GM12878 (cell line): ENCODE measurements around the gene TMC6.

ENCODE experiments used
- CBFB ChIP-seq: IDR thresholded peaks from 2 replicates; pipeline ENCODE4 v1.6.1; 2016; ENCODE audit warnings: antibody characterized with exemption, low read depth
- CBX3 ChIP-seq: fragments of 200-600 bp; sonication (generic); IDR thresholded peaks from 2 replicates; pipeline ENCODE4 v1.6.1; 2016; ENCODE audit warnings: low read depth, borderline replicate concordance
- CHD1 ChIP-seq: IDR thresholded peaks from 2 replicates; pipeline ENCODE4 v1.6.1; 2012; ENCODE audit warnings: low read depth, low read length, improper control_type of control experiment
- FOS ChIP-seq: IDR thresholded peaks from 3 replicates; pipeline ENCODE4 v1.6.1; 2011; ENCODE audit warnings: borderline replicate concordance; ENCODE audit not compliant: insufficient read length; ENCODE audit errors: extremely low read depth
- GABPA ChIP-seq: IDR thresholded peaks from 2 replicates; pipeline ENCODE4 v1.6.1; 2014; ENCODE audit warnings: antibody characterized with exemption, low read depth, mild to moderate bottlenecking, inconsistent platforms
- POLR2A ChIP-seq: IDR thresholded peaks from 2 replicates; pipeline ENCODE4 v1.6.1; 2011; ENCODE audit warnings: low read depth, mild to moderate bottlenecking, low read length
- SIN3A ChIP-seq: IDR thresholded peaks from 2 replicates; pipeline ENCODE4 v1.6.1; 2012; ENCODE audit warnings: low read depth, low read length, improper control_type of control experiment
- SMC3 ChIP-seq: IDR thresholded peaks from 2 replicates; pipeline ENCODE4 v1.6.1; 2011; ENCODE audit warnings: low read length, improper control_type of control experiment, borderline replicate concordance
- SUPT20H ChIP-seq: IDR thresholded peaks from 2 replicates; pipeline ENCODE4 v1.6.1; 2011; ENCODE audit warnings: low read depth, mild to moderate bottlenecking, low read length, moderate library complexity, borderline replicate concordance; ENCODE audit not compliant: control insufficient read depth
- ZNF274 ChIP-seq: IDR thresholded peaks from one replicate; pipeline ENCODE4 v1.8.0; 2011; ENCODE audit not compliant: insufficient read length, insufficient read depth
- TF ChIP-seq, protein P1 (sequence below), 3 experiments: IDR thresholded peaks in 2 of 3; conservative IDR thresholded peaks in 1 of 3; 2 replicates each; pipeline ENCODE4 v1.5.1; 2011; ENCODE audit warnings: low read depth in 3 of 3, low read length in 3 of 3, mild to moderate bottlenecking in 3 of 3, control low read depth in 2 of 3, moderate library complexity in 2 of 3, inconsistent platforms in 1 of 3, mixed read lengths in 1 of 3; ENCODE audit not compliant: control insufficient read depth in 2 of 3, insufficient read depth in 1 of 3; ENCODE audit errors: extremely low read depth in 1 of 3
- TF ChIP-seq, protein P2 (sequence below): IDR thresholded peaks from 2 replicates; pipeline ENCODE4 v1.6.1; 2012; ENCODE audit warnings: low read depth, low read length, improper control_type of control experiment
- TF ChIP-seq, protein P3 (sequence below): fragments of 450-650 bp; IDR thresholded peaks from 2 replicates; pipeline ENCODE4 v1.6.1; 2014; ENCODE audit warnings: mild to moderate bottlenecking
- TF ChIP-seq, protein P4 (sequence below): fragments of 450-650 bp; IDR thresholded peaks from 2 replicates; pipeline ENCODE4 v1.6.1; 2017; ENCODE audit warnings: low read depth, mild to moderate bottlenecking, moderate library complexity

DNA sequence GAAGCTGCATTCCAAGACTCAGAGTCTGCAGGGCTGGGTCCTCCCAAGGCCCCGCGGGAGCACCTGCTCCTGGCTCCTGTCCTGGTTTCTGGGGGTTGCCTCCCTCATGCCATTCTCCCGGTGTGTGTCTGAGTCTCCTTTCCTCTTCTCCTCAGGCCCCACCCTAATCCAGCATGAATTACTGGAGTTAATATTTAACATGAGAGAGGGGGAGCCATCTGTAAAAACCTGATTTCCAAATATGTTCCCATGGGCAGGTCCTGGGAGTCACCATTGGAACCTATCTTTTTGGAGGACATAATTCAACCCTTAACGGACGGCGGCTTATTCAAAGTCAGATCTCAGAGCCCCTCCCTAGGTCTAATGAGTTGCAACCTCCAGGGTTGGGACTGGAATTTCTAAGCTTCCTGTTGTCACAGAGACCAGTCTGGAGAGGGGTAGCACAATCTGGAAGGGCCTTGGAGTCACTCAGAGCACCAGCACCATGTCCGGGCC lies 23.0 kb upstream of the TMC6 start:
- TF ChIP-seq, protein P1, sequence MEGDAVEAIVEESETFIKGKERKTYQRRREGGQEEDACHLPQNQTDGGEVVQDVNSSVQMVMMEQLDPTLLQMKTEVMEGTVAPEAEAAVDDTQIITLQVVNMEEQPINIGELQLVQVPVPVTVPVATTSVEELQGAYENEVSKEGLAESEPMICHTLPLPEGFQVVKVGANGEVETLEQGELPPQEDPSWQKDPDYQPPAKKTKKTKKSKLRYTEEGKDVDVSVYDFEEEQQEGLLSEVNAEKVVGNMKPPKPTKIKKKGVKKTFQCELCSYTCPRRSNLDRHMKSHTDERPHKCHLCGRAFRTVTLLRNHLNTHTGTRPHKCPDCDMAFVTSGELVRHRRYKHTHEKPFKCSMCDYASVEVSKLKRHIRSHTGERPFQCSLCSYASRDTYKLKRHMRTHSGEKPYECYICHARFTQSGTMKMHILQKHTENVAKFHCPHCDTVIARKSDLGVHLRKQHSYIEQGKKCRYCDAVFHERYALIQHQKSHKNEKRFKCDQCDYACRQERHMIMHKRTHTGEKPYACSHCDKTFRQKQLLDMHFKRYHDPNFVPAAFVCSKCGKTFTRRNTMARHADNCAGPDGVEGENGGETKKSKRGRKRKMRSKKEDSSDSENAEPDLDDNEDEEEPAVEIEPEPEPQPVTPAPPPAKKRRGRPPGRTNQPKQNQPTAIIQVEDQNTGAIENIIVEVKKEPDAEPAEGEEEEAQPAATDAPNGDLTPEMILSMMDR (IDR thresholded peaks at IDR 0.05 in 2 of 3, conservative IDR thresholded peaks at IDR 0.05 in 1 of 3; ENCODE audit: control insufficient read depth in 2 of 3, extremely low read depth in 1 of 3, insufficient read depth in 1 of 3, low read depth in 3 of 3, low read length in 3 of 3): no peak
- TF ChIP-seq CBFB (no peak), CBX3 (no peak), ZNF274 (no peak), FOS (no peak), POLR2A (no peak), SIN3A (no peak), GABPA (no peak), SUPT20H (no peak), SMC3 (no peak), CHD1 (no peak)
- TF ChIP-seq, protein P2, sequence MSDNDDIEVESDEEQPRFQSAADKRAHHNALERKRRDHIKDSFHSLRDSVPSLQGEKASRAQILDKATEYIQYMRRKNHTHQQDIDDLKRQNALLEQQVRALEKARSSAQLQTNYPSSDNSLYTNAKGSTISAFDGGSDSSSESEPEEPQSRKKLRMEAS: no peak
- TF ChIP-seq, protein P3, sequence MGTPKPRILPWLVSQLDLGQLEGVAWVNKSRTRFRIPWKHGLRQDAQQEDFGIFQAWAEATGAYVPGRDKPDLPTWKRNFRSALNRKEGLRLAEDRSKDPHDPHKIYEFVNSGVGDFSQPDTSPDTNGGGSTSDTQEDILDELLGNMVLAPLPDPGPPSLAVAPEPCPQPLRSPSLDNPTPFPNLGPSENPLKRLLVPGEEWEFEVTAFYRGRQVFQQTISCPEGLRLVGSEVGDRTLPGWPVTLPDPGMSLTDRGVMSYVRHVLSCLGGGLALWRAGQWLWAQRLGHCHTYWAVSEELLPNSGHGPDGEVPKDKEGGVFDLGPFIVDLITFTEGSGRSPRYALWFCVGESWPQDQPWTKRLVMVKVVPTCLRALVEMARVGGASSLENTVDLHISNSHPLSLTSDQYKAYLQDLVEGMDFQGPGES: no peak
- TF ChIP-seq, protein P4, sequence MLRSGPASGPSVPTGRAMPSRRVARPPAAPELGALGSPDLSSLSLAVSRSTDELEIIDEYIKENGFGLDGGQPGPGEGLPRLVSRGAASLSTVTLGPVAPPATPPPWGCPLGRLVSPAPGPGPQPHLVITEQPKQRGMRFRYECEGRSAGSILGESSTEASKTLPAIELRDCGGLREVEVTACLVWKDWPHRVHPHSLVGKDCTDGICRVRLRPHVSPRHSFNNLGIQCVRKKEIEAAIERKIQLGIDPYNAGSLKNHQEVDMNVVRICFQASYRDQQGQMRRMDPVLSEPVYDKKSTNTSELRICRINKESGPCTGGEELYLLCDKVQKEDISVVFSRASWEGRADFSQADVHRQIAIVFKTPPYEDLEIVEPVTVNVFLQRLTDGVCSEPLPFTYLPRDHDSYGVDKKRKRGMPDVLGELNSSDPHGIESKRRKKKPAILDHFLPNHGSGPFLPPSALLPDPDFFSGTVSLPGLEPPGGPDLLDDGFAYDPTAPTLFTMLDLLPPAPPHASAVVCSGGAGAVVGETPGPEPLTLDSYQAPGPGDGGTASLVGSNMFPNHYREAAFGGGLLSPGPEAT: no peak
